Breast epithelium (tissue), 4 donors: ENCODE data around the gene SRPK3. TPM values are rescaled to one million over a fixed set of nuclear protein-coding genes. Genes with fewer than 3 reads are reported as not detected.

Experiments used
- DNase-seq, 2 donors: peaks; one replicate each; pipeline ENCODE4 v3.0.0-alpha.2; 2019; ENCODE audit warnings: low spot score in 2 of 2
- H3K27ac ChIP-seq, 2 donors: fragments of 200-600 bp; sonication (generic) in 1 of 2; one replicate each; pipeline ENCODE4 v1.5.1; 2016 to 2019; ENCODE audit warnings: mild to moderate bottlenecking in 1 of 2
- H3K27me3 ChIP-seq, 2 donors: fragments of 200-600 bp; sonication (generic) in 1 of 2; one replicate each; pipeline versions ENCODE4 v1.5.1 to v1.6.0; 2017 to 2019; ENCODE audit warnings: control low read depth in 1 of 2, mild to moderate bottlenecking in 1 of 2
- H3K36me3 ChIP-seq: fragments of 200-600 bp; one replicate; pipeline ENCODE4 v1.5.1; 2019
- H3K4me1 ChIP-seq, 2 donors: fragments of 200-600 bp; sonication (generic); one replicate each; pipeline ENCODE4 v1.5.1; 2016 to 2019; ENCODE audit warnings: control low read depth in 1 of 2
- H3K4me3 ChIP-seq, 3 donors: fragments of 200-600 bp; sonication (generic); 1 replicate in 2 of 3; 2 replicates in 1 of 3; pipeline ENCODE4 v1.5.1; 2016 to 2019; ENCODE audit warnings: mild to moderate bottlenecking in 3 of 3, moderate library complexity in 2 of 3
- H3K9me3 ChIP-seq, 2 donors: fragments of 200-600 bp; sonication (generic) in 1 of 2; one replicate each; pipeline ENCODE4 v1.5.1; 2016 to 2019; ENCODE audit warnings: control low read depth in 1 of 2
- CTCF ChIP-seq, 3 donors: fragments of 450-650 bp; IDR thresholded peaks; one replicate each; pipeline ENCODE4 v1.5.1; 2016 to 2017; ENCODE audit warnings: antibody characterized with exemption in 3 of 3, mild to moderate bottlenecking in 3 of 3, moderate library complexity in 3 of 3
- POLR2A ChIP-seq: fragments of 450-650 bp; IDR thresholded peaks from one replicate; pipeline ENCODE4 v1.6.1; 2016; ENCODE audit warnings: antibody characterized with exemption, mild to moderate bottlenecking, moderate library complexity
- POLR2AphosphoS5 ChIP-seq, 3 donors: sonication (generic); formaldehyde crosslinking; IDR thresholded peaks; one replicate each; pipeline ENCODE4 v1.6.1; 2017; ENCODE audit warnings: antibody characterized with exemption in 3 of 3
- intact Hi-C: fragments of 100-400 bp; cut with DNase I; formaldehyde crosslinking; loops from one replicate; pipeline ENCODE4 v1.15.1; 2023; ENCODE audit warnings: low total_unique reads
- total RNA-seq, 3 donors: library from RNA; depleted of rRNA; stranded (reverse); fragments of >200 nt; gene quantifications; one replicate each; pipeline ENCODE4 v1.1.0, GENCODE V29; 2016

SRPK3 gene
- total RNA-seq, 3 donors from 2014 or later, result 0.33 to 1.5 (median 1.3) TPM

DNA sequence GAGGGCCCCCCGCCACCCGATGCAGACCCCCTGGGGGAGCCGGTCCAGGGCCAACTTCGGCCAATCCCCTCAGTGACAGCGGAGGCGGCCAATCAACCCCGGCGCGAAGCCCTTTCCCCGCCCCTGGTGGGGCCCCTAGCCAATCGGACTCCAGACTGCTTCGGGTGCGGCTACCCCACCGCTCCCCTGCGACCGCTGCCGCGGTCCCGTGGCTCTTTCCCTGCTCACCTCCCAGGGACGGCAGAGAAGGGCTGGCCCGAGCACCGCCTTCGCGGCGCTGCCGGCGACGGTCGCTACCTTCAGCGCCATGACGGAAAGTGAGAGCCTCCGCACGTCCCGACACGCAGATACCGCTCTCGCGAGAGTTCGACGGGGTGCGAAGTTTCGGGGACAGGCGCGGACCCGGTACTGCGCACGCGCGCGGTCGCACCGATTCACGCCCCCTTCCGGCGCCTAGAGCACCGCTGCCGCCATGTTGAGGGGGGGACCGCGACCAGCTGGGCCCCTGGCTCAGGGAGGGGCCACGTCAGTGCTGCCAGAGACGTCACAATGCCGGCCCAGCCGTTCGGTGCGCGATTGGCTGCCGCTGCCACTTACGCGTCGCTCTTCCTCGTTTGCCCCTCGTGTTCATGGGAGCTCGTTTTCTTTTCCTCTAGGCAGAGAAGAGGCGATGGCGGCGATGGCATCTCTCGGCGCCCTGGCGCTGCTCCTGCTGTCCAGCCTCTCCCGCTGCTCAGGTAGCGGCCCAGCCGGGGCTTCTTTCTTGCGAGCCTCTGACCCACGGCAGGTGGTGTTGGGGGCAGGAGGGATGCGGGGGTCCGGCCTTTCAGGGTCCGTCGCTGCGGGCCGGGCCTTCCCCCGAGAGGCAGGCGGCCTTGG, 13.4 kb downstream of the SRPK3 start, which contains the start of the genes IDH3G and SSR4:
IDH3G (minus strand) TSS at position 358 of the 879 bp plus-strand sequence; CDS start at position 309, 49 bp downstream.
SSR4 (plus strand) TSS at position 651 of the 879 bp plus-strand sequence; CDS start at position 671, 20 bp downstream.
- Histone ChIP-seq H3K4me3 (peak within 1 kb of the TSS; percentile 56 to 83 (median 65)), H3K36me3 (no peaks in the 10 kb centered on the region), H3K27me3 (peaks cover 0 to 37% of the 10 kb centered on the region in 2 donors), H3K4me1 (no peaks in the 10 kb centered on the region), H3K9me3 (peaks cover 11 to 13% of the 10 kb centered on the region in 2 donors), H3K27ac (peak within 1 kb of the TSS; percentile 89 to 97)
- intact Hi-C loops, result loop anchor here (10.0 kb wide), 1 partner anchor 161 kb away; no protein-coding TSS in a partner anchor
- TF ChIP-seq CTCF (IDR thresholded peaks at IDR 0.05) (no peak), POLR2AphosphoS5 (IDR thresholded peaks at IDR 0.05) (peak; percentile 46 to 77 (median 75)), POLR2A (no peak)
- DNase-seq, result peak; percentile 89 to 90

DNA sequence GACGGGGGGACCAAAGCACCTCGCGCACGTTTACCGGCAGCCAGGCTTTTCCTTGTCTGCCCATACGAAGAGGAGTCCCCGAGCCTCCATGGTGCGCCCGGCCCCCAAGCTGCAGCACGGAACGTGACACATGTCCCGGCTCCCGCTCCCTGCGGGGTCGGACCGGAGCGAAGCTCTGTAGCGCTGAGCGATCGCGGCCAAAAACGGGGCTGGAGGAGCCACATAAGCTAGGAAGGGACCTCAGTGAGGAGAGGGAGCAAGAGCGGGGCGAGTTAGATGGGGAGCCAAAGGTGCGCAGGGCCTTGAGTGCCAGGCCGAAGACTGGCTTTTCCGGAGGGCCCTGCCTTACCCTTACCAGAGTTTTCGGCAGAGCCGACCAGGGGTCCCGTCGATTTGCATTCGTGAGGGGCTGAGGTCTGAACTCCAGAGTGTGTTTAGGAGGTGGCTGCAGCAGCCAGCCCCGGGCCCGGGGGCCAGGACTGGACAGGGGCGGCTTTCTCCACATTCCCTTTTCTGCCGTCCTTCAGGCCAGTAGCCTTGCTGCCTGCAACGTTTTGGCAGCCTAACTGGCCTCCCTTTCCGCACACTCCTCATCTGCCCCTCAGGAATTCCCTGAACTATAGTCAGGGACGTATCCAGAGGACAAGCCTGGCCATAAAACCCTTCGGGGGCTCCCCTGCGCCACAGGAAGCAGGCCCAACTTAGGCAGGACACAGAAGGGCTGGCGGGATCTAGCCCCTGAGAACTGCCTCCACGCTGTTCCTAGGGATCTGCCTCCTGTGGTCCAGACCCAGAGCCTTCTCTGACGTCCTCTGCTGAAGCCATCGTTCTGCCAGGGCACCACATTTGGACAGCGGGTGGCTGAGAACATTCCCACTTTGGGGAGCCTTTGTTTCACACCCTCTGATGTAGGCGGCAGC, 14.3 kb downstream of the SRPK3 start:
- peaks cover 0 to 35% of the 10 kb centered on the region in 2 donors for H3K27me3 ChIP-seq
- peak overlapping the region; percentile 56 to 83 (median 65) for H3K4me3 ChIP-seq
- no peak for DNase-seq
- H3K27ac ChIP-seq, result peak overlapping the region; percentile 89 to 97
- intact Hi-C loops, result loop anchor here (10.0 kb wide), 1 partner anchor 160 kb away; no protein-coding TSS in a partner anchor
- TF ChIP-seq POLR2A (no peak), CTCF (IDR thresholded peaks at IDR 0.05) (no peak), POLR2AphosphoS5 (IDR thresholded peaks at IDR 0.05) (no peak)
- no peaks in the 10 kb centered on the region for H3K36me3 ChIP-seq
- H3K9me3 ChIP-seq, result peaks cover 11 to 13% of the 10 kb centered on the region in 2 donors
- no peaks in the 10 kb centered on the region for H3K4me1 ChIP-seq

DNA sequence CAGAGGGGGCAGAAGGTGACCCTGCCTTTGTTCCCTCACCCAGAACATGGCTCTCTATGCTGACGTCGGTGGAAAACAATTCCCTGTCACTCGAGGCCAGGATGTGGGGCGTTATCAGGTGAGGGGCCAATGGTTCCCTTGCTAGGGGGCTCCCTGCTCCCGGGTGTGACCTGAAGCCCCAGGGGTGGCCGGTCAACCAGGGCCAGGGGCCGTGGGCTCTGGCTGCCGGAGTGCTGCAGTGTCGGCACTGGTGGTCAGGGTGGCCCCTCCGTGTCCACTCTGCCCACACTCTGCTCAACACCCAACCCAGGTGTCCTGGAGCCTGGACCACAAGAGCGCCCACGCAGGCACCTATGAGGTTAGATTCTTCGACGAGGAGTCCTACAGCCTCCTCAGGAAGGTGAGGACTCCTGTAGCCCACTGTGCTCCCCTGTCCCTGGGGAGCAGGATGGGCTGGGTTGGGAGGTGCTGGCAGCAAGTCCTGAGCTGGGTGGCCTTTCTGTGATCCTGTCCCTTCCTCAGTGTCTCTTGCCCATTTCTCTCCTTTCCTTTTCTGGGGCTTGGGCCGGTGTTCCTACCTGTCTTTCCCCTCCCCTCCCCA, 16.7 kb downstream of the SRPK3 start:
- TF ChIP-seq CTCF (IDR thresholded peaks at IDR 0.05), result no peak
- TF ChIP-seq POLR2AphosphoS5 (IDR thresholded peaks at IDR 0.05), result no peak
- no peak for TF ChIP-seq POLR2A
- intact Hi-C loops, result loop anchor here (10.0 kb wide), 1 partner anchor 157 kb away; no protein-coding TSS in a partner anchor

GRCh38 chrX:153799326-153799725, 18.5 kb downstream of the SRPK3 start:
- H3K27ac ChIP-seq, result no peak overlapping the region
- intact Hi-C loops, result loop anchor here (10.0 kb wide), 1 partner anchor 155 kb away; no protein-coding TSS in a partner anchor

More for the DNA sequence above, 16.7 kb downstream of the SRPK3 start:
- no peak overlapping the region for H3K4me3 ChIP-seq
- no peak overlapping the region for H3K27ac ChIP-seq
- peaks cover 11 to 13% of the 10 kb centered on the region in 2 donors for H3K9me3 ChIP-seq
- peaks cover 0 to 28% of the 10 kb centered on the region in 2 donors for H3K27me3 ChIP-seq
- H3K36me3 ChIP-seq, result no peaks in the 10 kb centered on the region
- no peak for DNase-seq
- no peaks in the 10 kb centered on the region for H3K4me1 ChIP-seq

More at GRCh38 chrX:153799326-153799725, 18.5 kb downstream of the SRPK3 start:
- Histone ChIP-seq H3K4me3 (no peak overlapping the region), H3K27me3 (peaks cover 0 to 25% of the 10 kb centered on the region in 2 donors), H3K4me1 (no peaks in the 10 kb centered on the region), H3K36me3 (no peaks in the 10 kb centered on the region), H3K9me3 (peaks cover 11 to 18% of the 10 kb centered on the region in 2 donors)
- no peak for TF ChIP-seq POLR2A
- no peak for TF ChIP-seq POLR2AphosphoS5 (IDR thresholded peaks at IDR 0.05)
- no peak for TF ChIP-seq CTCF (IDR thresholded peaks at IDR 0.05)
- DNase-seq, result no peak
